H1 (cell line): ENCODE results near the gene NOXO1. TPM values are rescaled to one million over a fixed set of nuclear protein-coding genes. Genes with fewer than 3 reads are reported as not detected.
A peak's percentile ranks its signal among the peaks of the same experiment; 100 is the strongest.

Experiments
- CTCF ChIA-PET: fragments of 300-600 bp; sonication (Branson Sonifier 250); formaldehyde crosslinking; loops from one replicate; lab custom pipeline; 2021; ENCODE audit not compliant: partially characterized antibody; lab: Charles Lee
- POLR2A ChIA-PET: fragments of 300-600 bp; sonication (Branson Sonifier 250); formaldehyde crosslinking; loops from one replicate; lab custom pipeline; 2021; ENCODE audit warnings: inconsistent platforms; ENCODE audit not compliant: partially characterized antibody; lab: Charles Lee
- DNase-seq, 2 experiments: peaks; one replicate each; pipeline versions ENCODE4 v3.0.0 to v3.0.0-alpha.2; 2010 to 2022; ENCODE audit warnings: low spot score in 2 of 2, low read depth in 1 of 2, mixed read lengths in 1 of 2
- FAIRE-seq: peaks from 2 replicates; lab custom pipeline; 2011; peaks lifted over from hg19 to GRCh38; lab: Jason Lieb, UNC
- H2AFZ ChIP-seq: 2 replicates; pipeline ENCODE4 v1.8.1; 2012; ENCODE audit warnings: low read length, inconsistent platforms
- H2AK5ac ChIP-seq: 2 replicates; pipeline ENCODE4 v1.6.1; 2013; ENCODE audit warnings: low read depth, low read length
- H2BK120ac ChIP-seq: replicated peaks from 2 replicates; pipeline ENCODE3; 2013; ENCODE audit warnings: low read depth, low read length, inconsistent platforms
- H2BK12ac ChIP-seq: 2 replicates; pipeline ENCODE4 v1.6.1; 2013; ENCODE audit warnings: low read depth, low read length
- H2BK15ac ChIP-seq: 2 replicates; pipeline ENCODE4 v1.6.1; 2013; ENCODE audit warnings: low read length
- H2BK20ac ChIP-seq: 2 replicates; pipeline ENCODE4 v1.6.1; 2013; ENCODE audit warnings: low read length
- H2BK5ac ChIP-seq: 2 replicates; pipeline ENCODE4 v1.6.1; 2013; ENCODE audit warnings: low read depth, low read length
- H3K14ac ChIP-seq: 2 replicates; pipeline ENCODE4 v1.6.1; 2013; ENCODE audit warnings: inconsistent platforms; ENCODE audit not compliant: insufficient read length
- H3K18ac ChIP-seq: 2 replicates; pipeline ENCODE4 v1.6.1; 2013; ENCODE audit warnings: low read length; ENCODE audit errors: extremely low read depth
- H3K23ac ChIP-seq: 2 replicates; pipeline ENCODE4 v1.6.1; 2013; ENCODE audit warnings: inconsistent platforms; ENCODE audit not compliant: insufficient read length
- H3K23me2 ChIP-seq: 2 replicates; pipeline ENCODE4 v1.6.1; 2013; ENCODE audit warnings: low read depth, low read length
- H3K27ac ChIP-seq: 2 replicates; pipeline ENCODE4 v1.6.1; 2011; ENCODE audit warnings: low read depth, low read length, inconsistent platforms
- H3K27me3 ChIP-seq, 4 experiments: replicated peaks in 1 of 4; 1 replicate in 1 of 4; 2 replicates in 3 of 4; pipeline versions ENCODE4 v1.6.1 to v1.8.1; 2011 to 2013; ENCODE audit warnings: low read length in 3 of 4, mild to moderate bottlenecking in 3 of 4, inconsistent platforms in 2 of 4, mixed read lengths in 2 of 4, moderate library complexity in 1 of 4; ENCODE audit not compliant: control insufficient read depth in 3 of 4, insufficient read depth in 3 of 4; ENCODE audit errors: extremely low read depth in 1 of 4
- H3K36me3 ChIP-seq, 4 experiments: 2 replicates each; pipeline versions ENCODE4 v1.6.1 to v1.8.1; 2011 to 2013; ENCODE audit warnings: mild to moderate bottlenecking in 4 of 4, low read length in 3 of 4, moderate library complexity in 2 of 4, control low read depth in 1 of 4, inconsistent platforms in 1 of 4; ENCODE audit not compliant: insufficient read depth in 4 of 4, control insufficient read depth in 2 of 4
- H3K4ac ChIP-seq: replicated peaks from 2 replicates; pipeline ENCODE3; 2013; ENCODE audit warnings: low read length, low read depth, mixed read lengths, inconsistent platforms; ENCODE audit not compliant: insufficient read length
- H3K4me1 ChIP-seq, 4 experiments: replicated peaks in 1 of 4; 1 replicate in 1 of 4; 2 replicates in 3 of 4; pipeline versions ENCODE4 v1.6.1 to v1.8.1; 2011 to 2013; ENCODE audit warnings: low read length in 3 of 4, inconsistent platforms in 2 of 4, mixed read lengths in 1 of 4; ENCODE audit not compliant: insufficient read depth in 4 of 4, control insufficient read depth in 3 of 4
- H3K4me2 ChIP-seq, 2 experiments: 2 replicates each; pipeline versions ENCODE4 v1.6.1 to v1.8.1; 2011 to 2013; ENCODE audit warnings: low read depth in 2 of 2, low read length in 2 of 2, control low read depth in 1 of 2, inconsistent platforms in 1 of 2, mild to moderate bottlenecking in 1 of 2; ENCODE audit not compliant: insufficient read depth in 1 of 2
- H3K4me3 ChIP-seq, 4 experiments: fragments of 200-600, 300-600 bp in 1 of 4; sonication (generic), shearing (Covaris generic), sonication (Bioruptor Twin) in 1 of 4; 2 replicates each; pipeline versions ENCODE4 v1.5.1 to v1.8.1; 2011 to 2016; ENCODE audit warnings: low read length in 4 of 4, low read depth in 3 of 4, control low read depth in 2 of 4, inconsistent platforms in 2 of 4, mild to moderate bottlenecking in 2 of 4, mixed read lengths in 1 of 4, moderate library complexity in 1 of 4; ENCODE audit not compliant: insufficient read depth in 2 of 4; ENCODE audit errors: extremely low read depth in 1 of 4
- H3K56ac ChIP-seq: replicated peaks from 2 replicates; pipeline ENCODE3; 2013; ENCODE audit warnings: low read depth, mild to moderate bottlenecking, mixed read lengths, low read length, inconsistent platforms; ENCODE audit not compliant: insufficient read length
- H3K79me1 ChIP-seq: 2 replicates; pipeline ENCODE4 v1.6.1; 2013; ENCODE audit warnings: low read depth, low read length, control low read depth
- H3K79me2 ChIP-seq, 2 experiments: 2 replicates each; pipeline versions ENCODE4 v1.6.1 to v1.8.1; 2012 to 2013; ENCODE audit warnings: low read length in 2 of 2, mild to moderate bottlenecking in 2 of 2, inconsistent platforms in 1 of 2; ENCODE audit not compliant: insufficient read depth in 2 of 2, control insufficient read depth in 1 of 2
- H3K9ac ChIP-seq, 4 experiments: replicated peaks in 1 of 4; 1 replicate in 1 of 4; 2 replicates in 3 of 4; pipeline versions ENCODE4 v1.6.1 to v1.8.1; 2011 to 2013; ENCODE audit warnings: low read depth in 3 of 4, low read length in 3 of 4, control low read depth in 2 of 4, mild to moderate bottlenecking in 2 of 4, moderate library complexity in 2 of 4, inconsistent platforms in 1 of 4; ENCODE audit errors: extremely low read depth in 1 of 4
- H3K9me3 ChIP-seq, 2 experiments: 2 replicates each; pipeline versions ENCODE4 v1.6.1 to v1.8.1; 2012 to 2013; ENCODE audit warnings: mild to moderate bottlenecking in 2 of 2, moderate library complexity in 2 of 2, control low read depth in 1 of 2, inconsistent platforms in 1 of 2, low read depth in 1 of 2, low read length in 1 of 2, mixed read lengths in 1 of 2; ENCODE audit not compliant: insufficient read depth in 2 of 2
- H4K20me1 ChIP-seq, 2 experiments: replicated peaks in 1 of 2; 2 replicates each; pipeline versions ENCODE3 to v1.8.1; 2011 to 2013; ENCODE audit warnings: inconsistent platforms in 2 of 2, low read length in 2 of 2, mild to moderate bottlenecking in 1 of 2; ENCODE audit not compliant: insufficient read depth in 2 of 2, control insufficient read depth in 1 of 2
- H4K5ac ChIP-seq: 2 replicates; pipeline ENCODE4 v1.6.1; 2013; ENCODE audit warnings: low read length, low read depth, mixed read lengths, inconsistent platforms; ENCODE audit not compliant: insufficient read length
- H4K8ac ChIP-seq: 2 replicates; pipeline ENCODE4 v1.8.0; 2013; ENCODE audit warnings: mild to moderate bottlenecking, moderate library complexity, low read length, inconsistent platforms; ENCODE audit not compliant: insufficient read depth; ENCODE audit errors: extremely low read depth
- H4K91ac ChIP-seq: replicated peaks from 2 replicates; pipeline ENCODE3; 2013; ENCODE audit warnings: low read length, mixed read lengths, inconsistent platforms; ENCODE audit not compliant: insufficient read length
- BCL11A ChIP-seq, 2 experiments: IDR thresholded peaks; one replicate each; pipeline ENCODE4 v1.6.1; 2011; ENCODE audit warnings: low read depth in 2 of 2, low read length in 2 of 2, mild to moderate bottlenecking in 2 of 2
- BRCA1 ChIP-seq: IDR thresholded peaks from 2 replicates; pipeline ENCODE4 v1.6.1; 2012; ENCODE audit warnings: low read depth, low read length, improper control_type of control experiment
- CBX8 ChIP-seq: fragments of 300-800, 300-1000 bp; sonication (generic); IDR thresholded peaks from 2 replicates; pipeline ENCODE4 v1.7.1; 2016; ENCODE audit warnings: low read depth, low read length, borderline replicate concordance
- CEBPB ChIP-seq: IDR thresholded peaks from 2 replicates; pipeline ENCODE4 v1.6.1; 2012; ENCODE audit warnings: low read depth, low read length
- CTBP2 ChIP-seq: IDR thresholded peaks from 2 replicates; pipeline ENCODE4 v1.7.0; 2011; ENCODE audit warnings: borderline replicate concordance, mild to moderate bottlenecking, moderate library complexity, mixed read lengths, low read length; ENCODE audit not compliant: insufficient read depth, insufficient read length
- FOSL1 ChIP-seq: IDR thresholded peaks from 2 replicates; pipeline ENCODE4 v1.6.1; 2011; ENCODE audit warnings: mild to moderate bottlenecking, low read depth, low read length, moderate library complexity; ENCODE audit not compliant: insufficient read depth
- GTF2F1 ChIP-seq: IDR thresholded peaks from 2 replicates; pipeline ENCODE4 v1.6.1; 2012; ENCODE audit warnings: low read depth, low read length, improper control_type of control experiment, borderline replicate concordance
- PHF8 ChIP-seq: fragments of 200-600 bp; sonication (generic); conservative IDR thresholded peaks from 2 replicates; pipeline ENCODE4 v1.7.1; 2012; ENCODE audit warnings: low read depth, mild to moderate bottlenecking, inconsistent platforms, low read length, moderate library complexity
- RFX5 ChIP-seq: IDR thresholded peaks from 2 replicates; pipeline ENCODE4 v1.6.1; 2011; ENCODE audit warnings: low read depth, low read length, improper control_type of control experiment, borderline replicate concordance
- SIX5 ChIP-seq: IDR thresholded peaks from 2 replicates; pipeline ENCODE4 v1.6.1; 2011; ENCODE audit warnings: mild to moderate bottlenecking, low read depth, low read length
- SP1 ChIP-seq: IDR thresholded peaks from 2 replicates; pipeline ENCODE4 v1.6.1; 2011; ENCODE audit warnings: low read depth, low read length
- TEAD4 ChIP-seq: IDR thresholded peaks from 2 replicates; pipeline ENCODE4 v1.6.1; 2012; ENCODE audit warnings: low read depth, low read length, inconsistent platforms, mixed read lengths
- YY1 ChIP-seq: IDR thresholded peaks from 2 replicates; pipeline ENCODE4 v1.6.1; 2011; ENCODE audit warnings: low read depth, mild to moderate bottlenecking, low read length
- WGBS, 2 experiments: shearing (Covaris generic) in 1 of 2; methylation state at CpG; one replicate each; pipeline versions ENCODE4 v1.1.6 to v1.1.7; 2013 to 2015; ENCODE audit warnings: low lambda C conversion rate in 2 of 2, mixed read lengths in 2 of 2, inconsistent platforms in 1 of 2, low coverage in 1 of 2, missing lambda C conversion rate in 1 of 2; ENCODE audit not compliant: insufficient replicate concordance in 2 of 2, insufficient coverage in 1 of 2, insufficient read length in 1 of 2; ENCODE audit errors: extremely low coverage in 1 of 2, missing lambda C conversion rate in 1 of 2; 5-methylcytosine and 5-hydroxymethylcytosine counted together
- polyA plus RNA-seq, 7 experiments: library from polyadenylated mRNA; depleted of rRNA in 3 of 7; stranded (reverse) in 5 of 7; unstranded in 2 of 7; fragments of >200 nt in 5 of 7; fragments of 200-250 nt in 2 of 7; gene quantifications; 1 replicate in 5 of 7; 2 replicates in 1 of 7; 4 replicates in 1 of 7; pipeline versions ENCODE4 v1.2.1 to v1.2.3, GENCODE V29; 2011 to 2013; ENCODE audit warnings: missing spikeins in 2 of 7, mixed read lengths in 2 of 7
- total RNA-seq: library from RNA; stranded (reverse); fragmentation: NEBNext Ultra II Directional; extraction: Animal tissue kit (Norgen Biotek cat#: 25700); gene quantifications from 2 replicates; pipeline ENCODE4 v1.2.1, GENCODE V29; 2021

NOXO1 gene
- total and polyA plus RNA-seq, 2 of the 8 experiments (the other 6 are each of a cell fraction or from before 2014, with no cell fraction given) = 1.3 to 2.5 TPM

DNA sequence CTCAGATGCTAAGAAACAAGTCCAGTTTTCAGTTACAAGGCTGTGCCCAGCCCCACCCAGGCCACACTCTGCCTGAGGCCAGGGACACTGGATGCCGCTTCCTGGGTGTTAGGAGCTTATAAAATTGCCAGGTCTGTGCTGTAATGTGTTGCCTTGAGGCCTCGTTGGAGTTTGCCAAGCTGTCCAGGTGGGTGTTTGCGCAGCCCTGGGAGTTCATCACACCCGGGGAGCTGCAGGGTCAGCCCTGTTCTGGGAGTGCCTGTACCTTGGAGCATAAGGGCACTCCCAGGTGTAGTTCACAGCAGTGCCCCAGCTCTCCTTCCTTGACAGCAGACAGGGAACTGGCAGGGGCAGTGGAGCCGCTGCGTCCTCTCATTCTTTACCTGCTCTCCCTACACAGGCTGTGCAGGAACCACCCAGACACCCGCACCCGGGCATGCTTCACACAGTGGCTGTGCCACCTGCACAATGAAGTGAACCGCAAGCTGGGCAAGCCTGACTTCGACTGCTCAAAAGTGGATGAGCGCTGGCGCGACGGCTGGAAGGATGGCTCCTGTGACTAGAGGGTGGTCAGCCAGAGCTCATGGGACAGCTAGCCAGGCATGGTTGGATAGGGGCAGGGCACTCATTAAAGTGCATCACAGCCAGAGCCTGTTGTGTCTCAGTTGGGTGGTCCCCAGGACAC is 4.3 kb upstream of the NOXO1 start:
- no peaks in the 10 kb centered on the region for H3K9me3 ChIP-seq
- no peak overlapping the region for H3K27ac ChIP-seq
- H2BK12ac ChIP-seq = no peak overlapping the region
- H3K4ac ChIP-seq = no peak overlapping the region
- no peak overlapping the region for H4K91ac ChIP-seq
- H2BK120ac ChIP-seq = no peak overlapping the region
- DNase-seq (no peak), FAIRE-seq (no peak)
- ChIA-PET CTCF (interaction anchor here (0.6 to 1.7 kb wide), 2 partner anchors 9 to 31 kb away, joined by 4 read pairs; no protein-coding TSS in a partner anchor), POLR2A (interaction anchor here (0.6 to 28.2 kb wide), 11 partner anchors 9 to 232 kb away, joined by 3 to 736 read pairs (median 4); partner anchors contain the start of genes MEIOB, NDUFB10, NTHL1 and RNF151)
- H3K79me1 ChIP-seq = no peaks in the 10 kb centered on the region
- H3K4me1 ChIP-seq = peaks cover 3 to 36% (median 21%) of the 10 kb centered on the region in 4 experiments
- H3K79me2 ChIP-seq = peaks cover 0 to 9% of the 10 kb centered on the region in 2 experiments; a peak in 1 of 4 replicates
- no peak overlapping the region for H4K8ac ChIP-seq
- peak overlapping the region in 1 of 4 experiments; percentile 96; a peak in 3 of 8 replicates for H3K4me3 ChIP-seq
- peaks cover 0 to 14% of the 10 kb centered on the region in 2 experiments for H4K20me1 ChIP-seq
- H3K18ac ChIP-seq = no peak overlapping the region
- no peak overlapping the region for H2BK15ac ChIP-seq
- H2AK5ac ChIP-seq = no peak overlapping the region
- no peak overlapping the region for H2BK20ac ChIP-seq
- no peak overlapping the region for H4K5ac ChIP-seq
- 91% methylated on average over 14 of the region's 14 CpGs; no CpG with 5 or more reads in 1 of the 2 experiments for WGBS, 2 experiments
- H3K27me3 ChIP-seq = peaks cover 9 to 42% (median 39%) of the 10 kb centered on the region in 4 experiments; a peak in 6 of 7 replicates
- no peak overlapping the region for H2BK5ac ChIP-seq
- peak overlapping the region; percentile 58 to 85; a peak in 3 of 4 replicates for H3K4me2 ChIP-seq
- H3K36me3 ChIP-seq = peaks cover 2 to 5% (median 3%) of the 10 kb centered on the region in 4 experiments; a peak in 3 of 8 replicates
- H3K56ac ChIP-seq = no peak overlapping the region
- H3K9ac ChIP-seq = no peak overlapping the region
- H3K14ac ChIP-seq = no peak overlapping the region
- H2AFZ ChIP-seq = no peak overlapping the region
- H3K23ac ChIP-seq = no peak overlapping the region
- peaks cover 22% of the 10 kb centered on the region for H3K23me2 ChIP-seq
- TF ChIP-seq RFX5 (no peak), SP1 (no peak), SIX5 (no peak), FOSL1 (no peak), CBX8 (no peak), CEBPB (no peak), CTBP2 (no peak), BRCA1 (no peak), GTF2F1 (no peak), YY1 (no peak), TEAD4 (no peak), BCL11A (IDR thresholded peaks at IDR 0.05; ENCODE audit: low read depth in 2 of 2, low read length in 2 of 2) (no peak), PHF8 (no peak)
